ENCODE results near the gene FCGR2B.
A peak's percentile ranks its signal among the peaks of the same experiment; 100 is the strongest.
"Not testable (repeated sequence)": the region's sequence is repeated elsewhere in the genome, so short reads cannot be mapped to it uniquely, and the experiment has no call there.

The FCGR2B gene

GRCh38 chr1:161705537-161705936, 42.6 kb downstream of the FCGR2B start:
- no peak for DNase-seq (ENCODE audit: low read depth in 2 of 2)

- DNase-seq (ENCODE audit: low read depth in 2 of 2) = no peak
These were observed 43.2 kb downstream of the FCGR2B start for GRCh38 chr1:161706113-161706481.

GRCh38 chr1:161706482-161707347, 43.8 kb downstream of the FCGR2B start, which contains the start of gene FCRLA:
TSS of gene FCRLA (plus strand) at chr1:161707229. CDS start at chr1:161707265, 36 bp downstream.
- DNase-seq (ENCODE audit: low read depth in 2 of 2) = no peak

- DNase-seq (ENCODE audit: low read depth in 2 of 2) = no peak
These were observed 44.6 kb downstream of the FCGR2B start for GRCh38 chr1:161707503-161707902.

GRCh38 chr1:161709373-161709772, 46.4 kb downstream of the FCGR2B start:
- DNase-seq (ENCODE audit: low read depth in 2 of 2) = no peak

GRCh38 chr1:161710560-161710959, 47.6 kb downstream of the FCGR2B start:
- no peak for DNase-seq (ENCODE audit: low read depth in 2 of 2)

- no peak for DNase-seq (ENCODE audit: low read depth in 2 of 2)
These were observed 55.8 kb downstream of the FCGR2B start for GRCh38 chr1:161718559-161719324.

GRCh38 chr1:161719325-161719611, 56.3 kb downstream of the FCGR2B start:
- DNase-seq (ENCODE audit: low read depth in 2 of 2) = no peak

- no peak for DNase-seq (ENCODE audit: low read depth in 2 of 2)
These were observed 57.5 kb downstream of the FCGR2B start for GRCh38 chr1:161720422-161720821.

- no peak for DNase-seq (ENCODE audit: low read depth in 2 of 2)
These were observed 58.2 kb downstream of the FCGR2B start, which contains the start of gene FCRLB for GRCh38 chr1:161720956-161721737. TSS of gene FCRLB (plus strand) at chr1:161721544. CDS start at chr1:161722673, 1,129 bp downstream.

- DNase-seq (ENCODE audit: low read depth in 2 of 2) = no peak
These were observed 58.9 kb downstream of the FCGR2B start for GRCh38 chr1:161721738-161722343.

- DNase-seq (ENCODE audit: low read depth in 2 of 2) = no peak
These were observed 59.5 kb downstream of the FCGR2B start for GRCh38 chr1:161722406-161722805.

GRCh38 chr1:161723459-161724141, 60.7 kb downstream of the FCGR2B start:
- no peak for DNase-seq (ENCODE audit: low read depth in 2 of 2)

GRCh38 chr1:161725258-161725907, 62.4 kb downstream of the FCGR2B start:
- DNase-seq (ENCODE audit: low read depth in 2 of 2) = not testable (repeated sequence)

- DNase-seq (ENCODE audit: low read depth in 2 of 2) = peak; percentile 9
These were observed 63.0 kb downstream of the FCGR2B start for GRCh38 chr1:161725908-161726472.

GRCh38 chr1:161726473-161727255, 63.7 kb downstream of the FCGR2B start:
- DNase-seq (ENCODE audit: low read depth in 2 of 2) = peak; percentile 47 to 52

- DNase-seq (ENCODE audit: low read depth in 2 of 2) = no peak
These were observed 64.4 kb downstream of the FCGR2B start for GRCh38 chr1:161727256-161727924.

All from stimulated activated CD8-positive, alpha-beta memory T cell treated with anti-CD3 and anti-CD28 coated beads, Interleukin-7, amount 100 ng/mL, for 1 hour (primary cell).